GM18870 (cell line): Measurements from ENCODE around the gene FHAD1.
"Not testable (repeated sequence)": the region's sequence is repeated elsewhere in the genome, so short reads cannot be mapped to it uniquely, and the experiment has no call there.

ENCODE experiments used
- ATAC-seq: cut with Tn5 transposase; IDR thresholded peaks from one replicate; pipeline ENCODE4 v1.9.1; 2021; ENCODE audit warnings: moderate library complexity; ENCODE audit not compliant: unreplicated experiment

Gene FHAD1

DNA sequence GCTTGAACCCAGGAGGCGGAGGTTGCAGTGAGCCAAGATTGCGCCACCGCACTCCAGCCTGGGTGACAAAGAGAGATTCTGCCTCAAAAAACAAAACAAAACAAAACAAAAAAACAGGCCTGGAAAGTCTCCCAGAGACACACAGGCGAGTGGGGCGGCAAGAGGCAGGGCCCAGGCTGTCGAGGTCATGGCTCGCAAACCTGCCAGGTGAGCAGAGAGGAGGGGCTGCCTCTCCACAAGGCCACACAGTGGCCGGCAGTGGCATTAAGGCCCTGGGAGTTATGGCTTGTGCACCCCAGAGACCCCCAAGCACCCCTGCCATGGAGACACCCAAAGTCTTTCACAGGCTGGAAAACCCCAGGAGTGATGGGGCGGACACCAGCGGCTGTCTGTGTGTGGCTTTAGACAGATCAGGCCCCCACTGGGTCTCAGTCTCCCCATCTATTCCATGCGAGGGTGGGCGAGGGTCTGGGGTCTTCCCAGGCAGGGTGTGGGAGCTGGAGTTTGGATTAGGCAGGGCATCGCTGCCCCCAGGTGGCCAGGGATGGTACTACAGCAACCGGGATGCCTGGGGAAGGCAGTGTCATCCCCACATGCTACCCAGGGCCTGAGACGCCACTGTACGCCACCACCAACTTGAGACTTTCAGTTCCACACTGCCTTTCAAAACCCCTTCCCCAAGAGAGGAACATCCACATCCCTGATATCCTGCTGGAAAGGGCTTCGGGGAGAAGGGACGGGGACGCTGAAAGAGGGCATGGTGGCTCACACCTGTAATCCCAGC lies 184.0 kb downstream of the FHAD1 start:
- no peak for ATAC-seq

DNA sequence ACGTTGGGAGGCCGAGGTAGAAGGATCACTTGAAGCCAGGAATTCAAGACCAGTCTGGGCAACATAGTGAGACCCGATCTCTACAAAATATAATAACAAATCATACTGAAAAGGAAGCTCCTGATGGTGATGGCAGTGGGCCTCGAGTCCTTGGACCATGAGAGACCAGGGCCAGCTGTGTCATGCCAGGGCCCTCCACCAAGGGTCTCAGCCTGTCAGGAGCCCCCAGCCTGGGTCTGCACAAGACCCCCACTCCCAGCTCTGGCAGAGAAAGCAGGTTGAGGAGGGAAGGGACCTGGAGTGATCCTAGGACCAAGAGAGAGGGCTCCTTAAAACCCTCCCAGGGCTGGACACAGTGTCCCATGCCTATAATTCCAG lies 184.5 kb downstream of the FHAD1 start:
- ATAC-seq, result no peak

GRCh38 chr1:15432324-15432723 lies 185.3 kb downstream of the FHAD1 start:
- no peak for ATAC-seq

- ATAC-seq, result no peak
Observed at GRCh38 chr1:15433471-15433870, 186.4 kb downstream of the FHAD1 start.

DNA sequence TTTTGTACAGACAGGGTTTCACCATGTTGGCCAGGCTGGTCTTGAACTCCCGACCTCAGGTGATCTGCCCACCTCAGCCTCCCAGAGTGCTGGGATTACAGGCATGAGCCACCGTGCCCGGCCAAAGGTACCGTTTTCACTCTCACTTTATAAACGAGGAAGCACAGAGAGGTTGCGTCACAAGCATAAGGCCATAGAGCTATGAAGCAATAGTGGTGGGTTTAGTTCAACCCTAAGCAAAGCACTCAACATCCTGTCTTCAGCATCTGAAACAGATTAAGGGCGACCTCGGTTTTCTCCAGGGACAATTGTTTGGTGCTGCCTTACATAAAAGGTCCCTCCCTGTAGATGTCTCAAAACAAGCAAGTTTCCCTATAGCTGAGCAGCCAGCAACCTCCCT lies 187.7 kb downstream of the FHAD1 start:
- not testable (repeated sequence) for ATAC-seq

GRCh38 chr1:15435239-15436077 lies 188.4 kb downstream of the FHAD1 start:
- no peak for ATAC-seq

DNA sequence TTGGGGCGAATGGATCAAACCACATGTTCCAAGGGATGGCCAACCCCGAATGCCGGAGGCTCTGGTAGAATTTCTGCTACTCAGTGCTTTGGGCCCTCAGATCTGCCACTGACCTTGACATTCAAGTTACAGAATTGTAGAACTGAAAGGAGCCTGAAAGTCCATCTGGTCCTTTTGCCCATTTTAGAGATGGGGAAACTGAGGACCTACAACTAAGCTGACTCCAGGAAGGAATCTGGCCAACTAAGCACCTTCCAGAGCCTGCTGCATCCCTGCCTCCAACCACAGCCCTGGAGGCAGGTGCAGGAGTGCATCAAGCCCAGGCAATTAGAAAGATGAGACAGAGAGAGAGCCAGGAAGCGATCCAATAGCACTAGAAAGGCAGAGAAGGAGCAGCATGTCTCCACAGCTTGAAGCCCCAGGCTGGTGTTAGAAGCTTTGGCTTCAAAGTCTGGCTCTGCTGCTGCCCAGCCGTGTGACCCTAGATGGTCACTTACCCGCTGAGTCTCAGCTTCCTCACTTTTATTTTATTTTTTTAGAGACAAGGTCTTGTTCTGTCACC lies 189.9 kb downstream of the FHAD1 start:
- ATAC-seq, result no peak

DNA sequence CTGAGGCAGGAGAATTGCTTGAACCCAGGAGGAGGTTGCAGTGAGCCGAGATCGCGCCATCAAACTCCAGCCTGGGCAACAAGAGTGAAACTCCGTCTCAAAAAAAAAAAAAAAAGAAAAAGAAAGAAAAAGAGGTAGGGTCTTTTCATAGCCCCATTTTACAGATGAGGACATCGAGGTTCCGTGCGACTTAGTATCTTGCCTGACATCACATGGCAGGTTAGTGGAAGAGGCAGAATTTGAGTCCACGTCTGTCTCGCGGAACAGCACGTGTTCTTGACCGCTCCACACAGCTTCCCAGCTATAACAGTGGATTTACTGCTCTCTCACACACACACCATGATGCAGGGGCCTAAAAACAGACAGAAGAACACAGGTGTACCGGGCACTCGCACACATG lies 192.3 kb downstream of the FHAD1 start:
- no peak for ATAC-seq

DNA sequence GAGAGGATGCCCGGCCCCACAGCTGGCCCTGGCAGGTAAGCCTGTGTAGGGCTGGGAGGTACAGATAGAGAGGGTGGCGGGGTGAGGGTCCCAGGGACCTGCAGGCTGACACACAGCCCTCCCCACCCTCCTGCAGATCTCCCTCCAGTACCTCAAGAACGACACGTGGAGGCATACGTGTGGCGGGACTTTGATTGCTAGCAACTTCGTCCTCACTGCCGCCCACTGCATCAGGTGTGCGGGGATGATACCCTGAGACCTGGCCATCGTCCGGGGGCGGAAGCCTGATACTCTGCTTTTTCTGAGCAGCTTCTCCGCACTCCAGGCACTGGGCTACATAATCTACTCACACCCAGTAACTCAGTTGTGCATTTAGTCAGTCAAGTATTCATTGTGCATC lies 193.3 kb downstream of the FHAD1 start:
- ATAC-seq, result no peak

- no peak for ATAC-seq
Observed at GRCh38 chr1:15441247-15441646, 194.2 kb downstream of the FHAD1 start.

- no peak for ATAC-seq
Observed at GRCh38 chr1:15442119-15442518, 195.1 kb downstream of the FHAD1 start.

- ATAC-seq, result no peak
Observed at GRCh38 chr1:15442759-15443158, 195.7 kb downstream of the FHAD1 start.

DNA sequence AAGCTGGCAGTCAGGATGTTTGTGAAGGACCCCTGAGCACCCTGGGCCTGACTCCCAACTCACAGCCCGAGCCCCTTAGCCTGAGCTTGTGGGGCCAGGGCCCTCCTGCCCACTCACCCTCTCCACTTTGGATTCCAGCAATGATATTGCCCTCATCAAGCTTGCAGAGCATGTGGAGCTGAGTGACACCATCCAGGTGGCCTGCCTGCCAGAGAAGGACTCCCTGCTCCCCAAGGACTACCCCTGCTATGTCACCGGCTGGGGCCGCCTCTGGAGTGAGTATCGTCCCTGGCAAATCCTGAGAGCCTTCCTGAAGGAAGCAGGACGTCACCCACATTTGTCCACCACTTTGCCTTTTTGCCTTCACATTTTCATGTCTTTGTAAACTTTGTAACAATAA lies 196.3 kb downstream of the FHAD1 start:
- no peak for ATAC-seq

- ATAC-seq, result no peak
Observed at GRCh38 chr1:15444468-15445389, 197.7 kb downstream of the FHAD1 start.

DNA sequence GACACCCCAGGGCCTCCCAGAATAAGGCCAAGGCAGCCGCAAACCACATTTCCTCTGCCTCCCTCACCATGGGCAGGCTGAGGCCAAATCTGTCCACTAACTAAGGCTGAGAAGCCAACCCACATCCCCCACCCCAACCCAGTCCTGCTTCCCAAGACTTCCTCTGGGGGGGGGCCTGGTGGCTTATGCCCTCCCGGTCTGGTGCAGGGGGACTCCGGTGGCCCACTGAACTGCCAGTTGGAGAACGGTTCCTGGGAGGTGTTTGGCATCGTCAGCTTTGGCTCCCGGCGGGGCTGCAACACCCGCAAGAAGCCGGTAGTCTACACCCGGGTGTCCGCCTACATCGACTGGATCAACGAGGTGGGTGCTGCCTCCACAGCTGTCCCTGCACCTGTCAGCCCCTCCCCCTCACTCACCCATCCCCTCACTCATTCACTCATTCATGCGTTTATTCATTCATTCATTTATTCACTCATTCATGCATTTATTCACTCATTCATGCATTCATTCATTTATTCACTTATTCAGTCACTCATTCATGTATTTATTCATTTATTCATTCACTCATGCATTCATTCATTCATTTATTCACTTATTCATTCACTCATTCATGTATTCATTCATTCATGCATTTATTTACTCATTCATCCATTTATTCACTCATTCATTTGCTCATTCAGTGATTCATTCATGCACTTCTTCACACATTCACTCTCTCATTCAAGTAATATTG lies 198.5 kb downstream of the FHAD1 start:
- no peak for ATAC-seq

GRCh38 chr1:15446212-15446611 lies 199.2 kb downstream of the FHAD1 start:
- no peak for ATAC-seq
